Neural cell (in vitro differentiated cells): ENCODE data around the gene TANGO6.

Experiments
- EP300 ChIP-seq: fragments of 450-650 bp; conservative IDR thresholded peaks from 2 replicates; pipeline ENCODE4 v1.6.1; 2014; ENCODE audit warnings: antibody characterized with exemption, mild to moderate bottlenecking, moderate library complexity; ENCODE audit not compliant: poor library complexity, severe bottlenecking
- MXI1 ChIP-seq: fragments of 450-650 bp; conservative IDR thresholded peaks from 2 replicates; pipeline ENCODE4 v1.6.1; 2014; ENCODE audit warnings: antibody characterized with exemption, mild to moderate bottlenecking; ENCODE audit not compliant: poor library complexity, severe bottlenecking
- RAD21 ChIP-seq: fragments of 450-650 bp; conservative IDR thresholded peaks from 2 replicates; pipeline ENCODE4 v1.6.1; 2014; ENCODE audit warnings: antibody characterized with exemption, mild to moderate bottlenecking, moderate library complexity
- SMC3 ChIP-seq: fragments of 450-650 bp; conservative IDR thresholded peaks from 2 replicates; pipeline ENCODE4 v1.6.1; 2014; ENCODE audit warnings: antibody characterized with exemption, mild to moderate bottlenecking, moderate library complexity; ENCODE audit not compliant: poor library complexity
- TAF1 ChIP-seq: IDR thresholded peaks from 2 replicates; pipeline ENCODE4 v1.6.1; 2012; ENCODE audit warnings: low read depth
- TF ChIP-seq, protein P1 (sequence below): fragments of 450-650 bp; IDR thresholded peaks from 2 replicates; pipeline ENCODE4 v1.5.1; 2014; ENCODE audit warnings: antibody characterized with exemption, mild to moderate bottlenecking, moderate library complexity; ENCODE audit not compliant: poor library complexity, severe bottlenecking

DNA sequence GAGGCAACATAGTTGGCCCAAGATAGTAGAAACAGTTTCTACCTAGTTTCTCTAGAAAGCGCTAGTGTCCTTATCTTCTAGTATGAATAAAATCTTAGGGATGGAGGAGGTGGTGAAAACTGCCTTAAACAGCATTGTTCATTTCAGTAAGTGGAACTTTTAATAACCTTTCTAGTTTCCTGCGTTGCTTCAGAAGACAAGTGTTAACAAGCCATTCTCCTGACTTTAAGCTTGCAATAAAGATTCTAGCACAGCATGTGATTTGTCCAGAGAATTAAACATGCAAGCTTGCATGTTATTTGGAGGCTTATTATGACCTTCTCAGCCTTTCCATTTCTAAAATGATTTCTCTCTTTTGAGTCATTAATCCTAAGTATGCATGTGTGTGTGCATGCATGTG, 72.3 kb downstream of the TANGO6 start:
- TF ChIP-seq, protein P1, sequence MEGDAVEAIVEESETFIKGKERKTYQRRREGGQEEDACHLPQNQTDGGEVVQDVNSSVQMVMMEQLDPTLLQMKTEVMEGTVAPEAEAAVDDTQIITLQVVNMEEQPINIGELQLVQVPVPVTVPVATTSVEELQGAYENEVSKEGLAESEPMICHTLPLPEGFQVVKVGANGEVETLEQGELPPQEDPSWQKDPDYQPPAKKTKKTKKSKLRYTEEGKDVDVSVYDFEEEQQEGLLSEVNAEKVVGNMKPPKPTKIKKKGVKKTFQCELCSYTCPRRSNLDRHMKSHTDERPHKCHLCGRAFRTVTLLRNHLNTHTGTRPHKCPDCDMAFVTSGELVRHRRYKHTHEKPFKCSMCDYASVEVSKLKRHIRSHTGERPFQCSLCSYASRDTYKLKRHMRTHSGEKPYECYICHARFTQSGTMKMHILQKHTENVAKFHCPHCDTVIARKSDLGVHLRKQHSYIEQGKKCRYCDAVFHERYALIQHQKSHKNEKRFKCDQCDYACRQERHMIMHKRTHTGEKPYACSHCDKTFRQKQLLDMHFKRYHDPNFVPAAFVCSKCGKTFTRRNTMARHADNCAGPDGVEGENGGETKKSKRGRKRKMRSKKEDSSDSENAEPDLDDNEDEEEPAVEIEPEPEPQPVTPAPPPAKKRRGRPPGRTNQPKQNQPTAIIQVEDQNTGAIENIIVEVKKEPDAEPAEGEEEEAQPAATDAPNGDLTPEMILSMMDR: no peak
- TF ChIP-seq RAD21 (no peak), MXI1 (no peak), SMC3 (no peak), TAF1 (no peak), EP300 (no peak)
